H1 (cell line): ENCODE results near the gene CAMK2D. TPM values are rescaled to one million over a fixed set of nuclear protein-coding genes. Genes with fewer than 3 reads are reported as not detected.

Experiments
- CBX8 ChIP-seq: fragments of 300-800, 300-1000 bp; sonication (generic); IDR thresholded peaks from 2 replicates; pipeline ENCODE4 v1.7.1; 2016; ENCODE audit warnings: low read depth, low read length, borderline replicate concordance
- ZNF274 ChIP-seq: IDR thresholded peaks from 2 replicates; pipeline ENCODE4 v1.7.0; 2012; ENCODE audit warnings: low read length, borderline replicate concordance; ENCODE audit errors: extremely low read depth
- polyA plus RNA-seq, 7 experiments: library from polyadenylated mRNA; depleted of rRNA in 3 of 7; stranded (reverse) in 5 of 7; unstranded in 2 of 7; fragments of >200 nt in 5 of 7; fragments of 200-250 nt in 2 of 7; gene quantifications; 1 replicate in 5 of 7; 2 replicates in 1 of 7; 4 replicates in 1 of 7; pipeline versions ENCODE4 v1.2.1 to v1.2.3, GENCODE V29; 2011 to 2013; ENCODE audit warnings: missing spikeins in 2 of 7, mixed read lengths in 2 of 7
- total RNA-seq: library from RNA; stranded (reverse); fragmentation: NEBNext Ultra II Directional; extraction: Animal tissue kit (Norgen Biotek cat#: 25700); gene quantifications from 2 replicates; pipeline ENCODE4 v1.2.1, GENCODE V29; 2021
- TF ChIP-seq, protein P1 (sequence below), 3 experiments: IDR thresholded peaks; 1 replicate in 2 of 3; 2 replicates in 1 of 3; pipeline versions ENCODE4 v1.5.1 to v1.6.1; 2011; ENCODE audit warnings: low read length in 3 of 3, mild to moderate bottlenecking in 3 of 3, inconsistent platforms in 2 of 3, low read depth in 1 of 3, moderate library complexity in 1 of 3; ENCODE audit not compliant: insufficient read depth in 1 of 3; ENCODE audit errors: control extremely low read depth in 1 of 3

Gene CAMK2D
- total and polyA plus RNA-seq, 2 of the 8 experiments (the other 6 are each of a cell fraction or from before 2014, with no cell fraction given) = 3.2 to 7.0 TPM

DNA sequence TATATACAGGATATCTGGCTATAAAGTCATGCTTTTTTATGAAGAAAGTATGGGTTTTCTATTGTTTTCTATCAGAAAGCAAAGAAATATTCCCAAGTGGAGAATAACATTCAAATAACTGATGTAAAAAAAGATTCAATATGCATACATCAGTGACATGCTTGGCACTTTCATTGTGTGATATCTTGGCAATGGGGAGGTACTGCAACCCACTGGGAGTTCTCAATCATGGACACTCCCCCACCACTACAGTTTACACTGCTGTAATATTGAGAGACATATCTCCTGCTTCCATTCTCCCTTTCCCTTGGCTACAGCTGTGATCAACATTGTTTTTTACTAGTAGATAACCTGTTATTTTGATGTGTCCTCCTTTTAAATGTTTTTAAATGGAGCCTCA, 257.8 kb downstream of the CAMK2D start (continued):
- TF ChIP-seq, protein P1, sequence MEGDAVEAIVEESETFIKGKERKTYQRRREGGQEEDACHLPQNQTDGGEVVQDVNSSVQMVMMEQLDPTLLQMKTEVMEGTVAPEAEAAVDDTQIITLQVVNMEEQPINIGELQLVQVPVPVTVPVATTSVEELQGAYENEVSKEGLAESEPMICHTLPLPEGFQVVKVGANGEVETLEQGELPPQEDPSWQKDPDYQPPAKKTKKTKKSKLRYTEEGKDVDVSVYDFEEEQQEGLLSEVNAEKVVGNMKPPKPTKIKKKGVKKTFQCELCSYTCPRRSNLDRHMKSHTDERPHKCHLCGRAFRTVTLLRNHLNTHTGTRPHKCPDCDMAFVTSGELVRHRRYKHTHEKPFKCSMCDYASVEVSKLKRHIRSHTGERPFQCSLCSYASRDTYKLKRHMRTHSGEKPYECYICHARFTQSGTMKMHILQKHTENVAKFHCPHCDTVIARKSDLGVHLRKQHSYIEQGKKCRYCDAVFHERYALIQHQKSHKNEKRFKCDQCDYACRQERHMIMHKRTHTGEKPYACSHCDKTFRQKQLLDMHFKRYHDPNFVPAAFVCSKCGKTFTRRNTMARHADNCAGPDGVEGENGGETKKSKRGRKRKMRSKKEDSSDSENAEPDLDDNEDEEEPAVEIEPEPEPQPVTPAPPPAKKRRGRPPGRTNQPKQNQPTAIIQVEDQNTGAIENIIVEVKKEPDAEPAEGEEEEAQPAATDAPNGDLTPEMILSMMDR (IDR thresholded peaks at IDR 0.05; ENCODE audit: control extremely low read depth in 1 of 3, insufficient read depth in 1 of 3, low read depth in 1 of 3, low read length in 3 of 3) = no peak
- TF ChIP-seq CBX8 (no peak), ZNF274 (no peak)
